NCI-H2171 (cell line): Measurements from ENCODE around the gene CASZ1.

Source experiments
- DNase-seq: peaks from one replicate; lab custom pipeline; 2025; lab: John Stamatoyannopoulos, UW

The CASZ1 gene, protein sequence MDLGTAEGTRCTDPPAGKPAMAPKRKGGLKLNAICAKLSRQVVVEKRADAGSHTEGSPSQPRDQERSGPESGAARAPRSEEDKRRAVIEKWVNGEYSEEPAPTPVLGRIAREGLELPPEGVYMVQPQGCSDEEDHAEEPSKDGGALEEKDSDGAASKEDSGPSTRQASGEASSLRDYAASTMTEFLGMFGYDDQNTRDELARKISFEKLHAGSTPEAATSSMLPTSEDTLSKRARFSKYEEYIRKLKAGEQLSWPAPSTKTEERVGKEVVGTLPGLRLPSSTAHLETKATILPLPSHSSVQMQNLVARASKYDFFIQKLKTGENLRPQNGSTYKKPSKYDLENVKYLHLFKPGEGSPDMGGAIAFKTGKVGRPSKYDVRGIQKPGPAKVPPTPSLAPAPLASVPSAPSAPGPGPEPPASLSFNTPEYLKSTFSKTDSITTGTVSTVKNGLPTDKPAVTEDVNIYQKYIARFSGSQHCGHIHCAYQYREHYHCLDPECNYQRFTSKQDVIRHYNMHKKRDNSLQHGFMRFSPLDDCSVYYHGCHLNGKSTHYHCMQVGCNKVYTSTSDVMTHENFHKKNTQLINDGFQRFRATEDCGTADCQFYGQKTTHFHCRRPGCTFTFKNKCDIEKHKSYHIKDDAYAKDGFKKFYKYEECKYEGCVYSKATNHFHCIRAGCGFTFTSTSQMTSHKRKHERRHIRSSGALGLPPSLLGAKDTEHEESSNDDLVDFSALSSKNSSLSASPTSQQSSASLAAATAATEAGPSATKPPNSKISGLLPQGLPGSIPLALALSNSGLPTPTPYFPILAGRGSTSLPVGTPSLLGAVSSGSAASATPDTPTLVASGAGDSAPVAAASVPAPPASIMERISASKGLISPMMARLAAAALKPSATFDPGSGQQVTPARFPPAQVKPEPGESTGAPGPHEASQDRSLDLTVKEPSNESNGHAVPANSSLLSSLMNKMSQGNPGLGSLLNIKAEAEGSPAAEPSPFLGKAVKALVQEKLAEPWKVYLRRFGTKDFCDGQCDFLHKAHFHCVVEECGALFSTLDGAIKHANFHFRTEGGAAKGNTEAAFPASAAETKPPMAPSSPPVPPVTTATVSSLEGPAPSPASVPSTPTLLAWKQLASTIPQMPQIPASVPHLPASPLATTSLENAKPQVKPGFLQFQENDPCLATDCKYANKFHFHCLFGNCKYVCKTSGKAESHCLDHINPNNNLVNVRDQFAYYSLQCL (N-terminal part only)

DNA sequence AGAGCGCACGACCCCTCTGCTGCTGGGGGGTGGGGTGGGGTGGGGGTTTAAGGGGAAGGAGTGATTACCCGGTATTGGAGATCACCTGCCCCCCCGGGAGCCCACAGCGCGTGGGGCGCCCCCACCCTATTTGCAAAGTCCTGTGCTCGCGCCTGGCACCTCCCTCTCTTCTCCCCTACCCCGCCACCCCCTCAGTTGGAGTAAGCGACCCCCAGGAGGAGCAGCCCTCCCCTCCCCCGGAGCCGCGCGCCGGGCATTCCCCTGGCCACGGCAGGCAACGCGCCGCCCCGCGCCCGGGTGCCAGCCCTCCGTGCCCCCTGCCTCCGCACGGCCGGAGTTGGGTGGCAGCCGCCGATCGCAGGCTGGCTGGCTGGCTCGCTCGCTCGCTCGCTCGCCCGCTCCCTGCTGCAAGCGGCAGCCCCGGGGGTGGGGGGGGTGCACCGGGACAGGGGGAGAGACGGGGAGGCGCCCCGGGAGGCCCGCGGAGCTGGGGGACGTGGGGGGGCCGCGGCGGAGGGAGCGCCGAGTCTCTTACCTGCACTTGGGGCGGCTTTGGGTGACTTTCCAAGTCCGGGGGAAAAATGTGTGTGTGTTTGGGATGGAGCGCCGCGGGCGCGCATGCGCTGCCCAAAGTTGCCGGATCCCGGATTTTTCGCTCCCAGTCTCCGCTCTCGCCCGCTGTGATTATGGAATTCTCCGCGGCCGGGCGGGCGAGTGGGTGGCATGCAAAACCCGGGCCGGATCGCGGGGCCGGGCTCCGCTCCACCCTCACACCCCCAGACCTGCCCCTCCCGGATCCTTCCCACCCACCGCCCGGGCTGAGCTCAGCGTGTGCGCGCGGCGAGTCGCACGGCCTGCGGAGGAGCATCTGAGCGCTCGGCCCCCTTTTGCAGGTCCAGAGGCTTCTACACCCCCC, at the start of gene CASZ1:
CASZ1 (minus strand) TSS at position 618 of the 916 bp plus-strand sequence. CDS start 102,757 bp downstream, outside the sequence.
- peak; percentile 93 for DNase-seq

DNA sequence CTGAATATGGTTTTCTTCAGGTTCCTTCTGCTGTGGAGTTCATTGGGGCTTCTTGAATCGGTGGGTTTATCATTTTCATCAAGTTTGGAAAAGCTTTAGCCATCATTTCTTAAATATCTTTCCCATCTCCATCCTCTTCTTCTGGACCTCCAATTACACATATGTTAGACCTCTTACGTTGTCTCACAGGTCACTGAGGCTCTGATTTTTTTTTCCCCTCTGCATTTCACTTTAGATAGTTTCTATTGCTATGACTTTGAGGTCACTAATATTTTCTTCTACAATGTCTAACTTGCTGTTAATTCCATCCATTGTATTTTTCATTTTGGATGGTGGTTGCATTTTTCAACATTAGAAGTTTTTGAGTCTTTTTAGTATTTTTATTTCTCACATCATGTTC, 47.3 kb upstream of the CASZ1 start:
- DNase-seq, result no peak

DNA sequence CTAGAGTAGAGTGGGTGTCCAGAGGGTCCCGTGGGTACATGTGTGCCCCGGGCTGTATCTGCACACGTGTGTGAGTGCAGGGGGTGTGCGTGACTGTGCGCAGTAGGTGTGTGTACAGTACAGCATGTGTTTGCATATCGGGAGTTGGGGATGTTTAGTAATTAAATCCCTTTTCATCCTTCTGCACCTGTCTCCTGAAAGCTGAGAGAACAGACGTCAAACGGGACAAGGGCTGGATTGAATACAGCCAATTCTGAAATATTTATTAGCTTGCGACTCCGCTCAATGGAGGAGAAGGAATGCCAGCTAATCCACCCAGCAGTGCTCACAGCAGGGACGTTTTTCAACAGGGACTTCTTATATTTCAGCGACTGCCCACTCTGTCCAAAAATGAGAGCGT, 44.7 kb upstream of the CASZ1 start:
- DNase-seq, result peak; percentile 35

DNA sequence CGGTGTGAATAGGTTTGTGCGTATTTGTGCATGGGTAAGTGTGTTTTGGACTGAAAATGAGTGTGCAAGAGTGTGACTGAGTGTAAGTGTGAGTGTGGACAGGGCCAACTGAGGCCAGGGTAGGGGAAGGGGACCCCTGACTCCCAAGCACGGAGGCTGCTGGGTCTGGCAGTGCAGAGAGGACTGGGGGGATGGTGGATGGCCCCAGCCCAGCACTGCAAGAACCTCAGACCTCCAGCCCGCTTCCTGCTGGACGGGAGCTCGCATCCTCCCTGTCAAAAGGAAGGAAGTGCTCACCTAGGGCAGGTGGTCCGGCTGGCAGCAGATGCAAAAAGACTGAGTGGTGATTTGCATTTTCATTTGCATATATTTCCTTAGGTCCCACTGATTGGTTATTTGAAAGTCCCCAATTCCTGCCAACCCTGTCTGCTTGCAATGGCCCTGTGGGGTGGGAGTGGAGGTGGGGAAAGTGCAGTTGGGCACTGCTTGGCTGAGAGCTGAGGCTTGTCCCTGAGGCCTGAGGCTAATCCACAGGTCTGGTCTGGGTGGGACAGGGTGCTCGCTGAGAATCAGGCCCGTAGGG, 42.8 kb upstream of the CASZ1 start:
- DNase-seq, result no peak

DNA sequence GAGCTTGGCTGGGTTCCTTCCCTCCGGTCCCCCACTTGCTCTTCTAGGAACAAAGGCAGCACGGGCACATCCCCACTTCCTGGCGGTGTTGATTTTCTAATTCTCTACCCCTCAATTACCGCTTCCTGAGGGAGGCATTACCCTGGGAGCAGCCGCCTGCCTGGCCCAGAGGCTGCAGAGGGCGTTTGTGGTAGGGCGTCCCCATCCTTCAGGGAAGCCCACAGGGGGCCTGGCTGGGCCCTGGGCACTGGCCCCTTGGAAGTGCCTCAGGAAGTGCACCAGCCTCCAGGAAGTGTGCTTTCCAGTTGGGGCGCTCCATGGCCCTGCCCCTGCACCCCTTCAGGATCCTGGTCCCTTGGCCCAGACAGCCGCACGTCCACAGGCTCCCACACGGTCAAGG, 42.1 kb upstream of the CASZ1 start:
- DNase-seq, result no peak

DNA sequence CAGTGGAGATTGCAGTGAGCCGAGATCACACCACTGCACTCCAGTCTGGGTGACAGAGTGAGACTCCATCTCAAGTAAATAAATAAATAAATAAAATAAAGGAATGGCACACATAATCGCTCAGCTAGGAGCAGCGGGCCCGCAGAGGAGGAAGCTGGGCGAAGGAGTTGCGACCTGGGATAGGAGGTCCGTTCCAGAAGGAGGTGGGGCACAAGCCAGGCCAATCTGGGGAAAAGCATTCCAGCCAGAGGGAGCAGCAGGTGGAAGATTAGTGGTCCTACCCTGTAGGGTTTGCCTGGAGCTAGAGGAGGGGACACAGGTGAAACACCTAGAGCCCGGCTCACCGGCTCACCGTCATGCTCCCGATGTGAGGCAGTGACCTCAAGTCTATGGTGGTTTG, 40.3 kb upstream of the CASZ1 start:
- DNase-seq, result no peak

DNA sequence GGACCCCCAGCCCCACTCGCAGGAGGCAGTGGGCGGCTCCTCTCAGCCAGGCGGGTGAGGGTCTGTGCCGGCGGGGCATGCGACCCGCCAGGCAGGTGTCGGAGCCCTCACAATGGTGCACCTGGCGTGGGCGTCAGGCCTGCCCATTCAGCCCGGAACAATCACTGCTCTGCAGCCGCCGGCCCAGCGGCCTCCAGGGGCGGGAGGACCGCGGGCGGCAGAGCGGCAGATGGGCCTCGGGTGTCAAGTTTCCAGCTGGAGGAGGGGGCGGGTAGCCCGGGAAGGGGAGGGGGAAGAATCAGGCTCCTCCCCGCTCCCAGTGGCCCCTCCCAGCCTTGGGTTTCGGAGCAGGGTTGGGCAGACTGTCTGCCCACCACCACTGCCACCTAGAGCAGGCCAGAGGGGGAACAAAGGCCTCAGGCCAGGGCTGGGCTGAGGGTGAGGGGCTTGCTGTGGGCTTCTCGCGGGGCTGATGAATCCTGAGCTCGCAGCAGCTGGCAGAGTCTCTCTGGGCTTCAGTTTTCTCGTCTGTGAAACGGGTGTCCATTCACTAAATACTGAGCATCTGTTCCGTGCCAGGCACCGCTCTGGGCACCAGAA, 39.5 kb upstream of the CASZ1 start:
- DNase-seq, result peak; percentile 90

DNA sequence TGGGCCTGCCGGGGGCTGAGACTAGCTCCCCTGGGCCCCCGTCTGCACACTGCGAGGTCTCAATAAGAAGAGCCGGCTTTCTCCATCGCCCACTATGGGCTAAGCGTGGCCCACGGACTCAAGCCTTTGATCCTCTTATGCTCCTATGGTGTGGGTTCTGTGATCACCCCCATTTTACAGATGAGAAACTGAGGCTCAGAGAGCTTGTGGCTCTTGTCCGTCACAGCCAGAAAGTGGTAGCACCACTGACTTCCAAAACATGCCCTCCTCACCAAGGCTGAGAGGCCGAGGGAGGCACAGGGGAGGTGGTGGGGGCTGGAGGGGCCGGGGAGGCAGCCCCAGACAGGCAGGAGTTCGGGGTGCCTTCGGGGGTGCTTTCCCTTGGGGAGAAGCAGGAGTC, 39.0 kb upstream of the CASZ1 start:
- DNase-seq, result no peak

DNA sequence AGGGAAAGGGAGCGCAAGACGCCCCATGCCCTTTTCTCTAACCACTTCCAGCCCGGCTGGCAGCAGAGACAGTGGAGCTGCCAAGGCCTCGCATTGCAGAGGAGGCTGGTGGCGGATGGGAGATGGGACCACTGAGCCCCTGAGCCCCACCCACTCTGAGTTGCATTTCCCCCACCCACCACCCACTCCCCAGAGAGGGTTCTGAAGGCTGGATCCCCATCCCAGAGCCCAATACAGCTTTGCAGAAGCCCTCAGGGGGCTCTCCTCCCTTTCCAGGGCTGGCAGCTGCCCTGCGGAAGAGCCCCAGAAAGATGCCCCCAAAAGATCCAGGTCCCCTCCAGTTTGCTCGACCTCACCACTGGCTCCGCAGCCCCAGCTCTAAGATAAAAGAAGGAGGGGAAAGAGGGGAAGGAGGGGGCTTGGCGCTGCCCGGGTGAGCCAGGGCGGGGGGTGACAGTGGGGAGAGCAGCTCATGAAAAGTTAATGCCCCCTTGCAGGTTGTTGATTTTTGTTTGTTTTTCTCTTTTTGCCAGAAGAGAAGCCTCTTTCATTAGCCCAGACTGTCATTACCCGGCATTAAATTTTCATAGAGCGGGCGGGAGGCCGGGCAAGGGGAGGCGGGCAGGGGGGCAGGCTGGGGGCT, 38.4 kb upstream of the CASZ1 start:
- no peak for DNase-seq

DNA sequence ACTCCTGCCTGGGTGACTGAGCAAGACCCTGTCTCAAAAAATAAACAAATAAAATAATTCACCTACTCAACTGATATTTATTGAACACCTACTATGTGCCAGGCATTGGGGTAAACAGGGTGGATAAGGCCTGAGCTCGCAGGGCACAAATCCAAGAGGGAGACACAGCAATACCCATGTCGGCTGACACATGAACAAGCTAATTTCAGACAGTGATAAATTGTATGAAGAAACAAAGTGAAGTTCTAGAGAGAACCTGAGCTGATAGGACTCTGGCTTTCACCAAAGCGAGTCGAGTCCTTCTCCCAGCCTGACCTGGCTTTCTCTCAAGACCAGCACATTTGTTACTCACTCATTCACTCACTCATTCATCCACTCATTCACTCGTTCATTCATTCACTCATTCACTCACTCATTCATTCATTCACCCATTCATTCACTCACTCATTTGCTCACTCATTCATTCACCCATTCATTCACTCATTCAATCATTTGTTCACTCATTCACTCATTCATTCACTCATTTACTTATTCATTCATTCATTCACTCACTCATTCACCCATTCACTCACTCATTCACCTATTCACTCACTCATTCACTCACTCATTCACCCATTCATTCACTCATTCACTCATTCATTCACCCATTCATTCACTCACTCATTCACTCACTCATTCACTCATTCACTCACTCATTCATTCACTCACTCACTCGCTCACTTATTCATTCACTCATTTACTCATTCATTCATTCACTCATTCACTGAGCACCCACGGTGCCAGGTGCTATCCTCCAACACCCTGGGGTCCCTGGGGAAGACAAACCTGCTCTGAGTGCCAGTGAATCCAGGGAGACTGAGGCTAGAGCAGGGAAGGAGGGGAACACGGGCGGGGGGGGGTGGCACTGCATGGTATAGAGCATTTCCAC, 37.4 kb upstream of the CASZ1 start:
- DNase-seq, result no peak

DNA sequence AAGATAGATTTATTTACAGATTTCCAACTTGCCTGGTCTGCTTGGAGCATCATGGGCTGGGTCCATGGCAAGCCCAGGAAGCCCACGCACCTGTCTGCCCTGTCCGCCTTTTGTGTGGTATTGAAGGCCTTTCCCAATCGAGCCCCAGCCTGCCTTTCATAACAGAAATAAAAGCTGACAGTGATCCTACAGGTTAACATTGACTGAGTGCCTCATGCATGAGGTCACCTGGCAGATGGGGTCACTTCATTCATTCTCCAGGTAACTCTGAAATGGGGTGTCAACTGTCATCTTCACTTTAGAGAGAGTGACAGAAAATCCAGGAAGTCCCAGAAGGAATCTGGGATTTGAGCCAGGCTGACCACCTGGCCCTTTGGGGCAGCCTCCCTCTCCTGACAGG, 36.3 kb upstream of the CASZ1 start:
- no peak for DNase-seq

DNA sequence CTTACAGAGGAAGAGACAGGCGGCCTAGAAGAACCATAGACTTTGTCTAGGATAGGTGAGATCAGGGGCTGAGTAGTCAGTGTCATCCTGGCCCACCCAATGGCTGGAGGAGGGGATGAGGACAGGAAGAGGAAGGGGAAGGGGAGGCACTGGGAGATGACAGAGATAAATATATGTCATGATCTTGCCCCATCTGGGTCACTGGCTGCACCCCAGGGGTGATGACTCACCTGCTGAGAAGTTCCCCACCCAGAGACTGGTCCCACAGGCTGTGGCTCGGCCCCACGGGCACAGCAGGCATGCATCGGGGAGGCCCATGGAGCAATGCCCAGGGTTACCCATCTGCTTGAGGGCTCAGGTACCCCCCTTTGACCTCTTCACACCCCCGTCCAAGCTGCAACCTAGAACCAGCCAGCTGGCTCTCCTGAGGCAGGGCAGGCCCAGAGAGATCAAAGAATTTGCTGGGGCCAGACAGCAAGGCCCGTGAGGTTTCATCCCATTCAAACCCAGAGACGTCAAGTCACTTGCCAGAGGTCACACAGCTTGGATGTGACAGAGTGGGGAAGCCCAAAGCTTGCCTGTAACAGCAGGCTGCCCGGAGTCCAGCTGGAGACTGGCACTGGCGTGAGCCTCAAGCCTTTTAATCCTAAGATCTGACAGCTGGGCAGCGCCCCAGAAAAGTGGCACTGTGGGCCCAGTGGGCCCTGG, 34.7 kb upstream of the CASZ1 start:
- no peak for DNase-seq

DNA sequence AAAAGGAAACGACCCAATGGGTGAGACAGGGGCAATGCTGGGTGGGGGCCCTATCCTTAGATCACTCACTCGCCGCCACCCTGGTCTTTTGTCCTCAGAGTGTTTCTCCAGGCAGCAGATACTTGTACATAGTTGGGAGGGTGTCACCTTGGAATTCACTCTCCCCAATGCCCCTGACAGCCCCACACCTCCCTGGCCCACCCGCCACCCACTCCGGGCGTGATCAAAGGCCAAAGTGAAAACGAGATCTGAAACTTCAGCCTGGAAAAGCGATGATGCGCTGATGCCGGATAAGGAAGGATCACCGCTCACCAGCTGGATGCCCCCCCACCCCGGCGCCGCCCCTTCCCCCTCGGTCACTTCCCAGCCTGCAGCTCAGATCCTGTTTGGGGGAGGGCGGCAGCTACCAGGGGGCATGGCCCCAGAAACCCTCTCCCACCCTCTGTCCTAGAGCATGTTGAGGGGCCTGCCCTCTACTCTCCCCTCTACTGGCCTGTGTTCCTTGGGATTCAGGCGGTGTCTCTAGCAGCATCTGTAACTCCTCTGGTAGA, 33.6 kb upstream of the CASZ1 start:
- DNase-seq, result no peak

DNA sequence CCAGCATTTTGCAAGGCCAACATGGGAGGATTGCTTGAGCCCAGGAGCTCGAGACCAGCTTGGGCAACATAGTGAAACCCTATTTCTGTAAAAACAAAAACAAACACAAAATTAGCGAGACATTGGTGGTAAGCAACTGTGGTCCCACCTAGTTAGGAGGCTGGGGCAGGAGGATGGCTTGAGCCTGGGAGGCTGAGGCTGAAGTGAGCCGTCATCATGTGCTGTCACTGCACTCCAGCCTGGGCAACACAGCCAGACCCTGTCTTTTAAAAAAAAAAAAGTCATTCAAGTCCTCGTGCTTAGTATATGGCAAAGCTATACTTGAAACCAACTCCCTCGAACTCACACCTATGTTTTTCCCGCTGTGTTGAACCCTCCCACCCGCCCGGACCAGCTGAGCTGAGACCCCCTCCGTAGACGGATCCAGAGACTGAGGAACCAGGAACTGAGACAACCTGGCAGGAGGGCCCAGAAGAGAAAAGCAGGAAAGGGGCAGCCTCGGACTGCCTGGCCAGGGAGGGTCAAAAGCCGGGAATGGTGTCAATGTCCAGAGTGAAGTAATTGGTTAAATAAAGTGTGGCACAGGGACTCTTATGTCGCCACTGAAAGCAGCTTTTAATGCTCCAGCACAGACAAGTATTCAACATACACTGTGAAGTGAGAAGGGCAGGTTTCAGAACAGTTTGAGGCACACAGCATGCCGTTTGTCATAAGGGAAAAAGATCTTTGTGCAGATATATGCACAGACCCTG, 32.8 kb upstream of the CASZ1 start:
- DNase-seq, result no peak

DNA sequence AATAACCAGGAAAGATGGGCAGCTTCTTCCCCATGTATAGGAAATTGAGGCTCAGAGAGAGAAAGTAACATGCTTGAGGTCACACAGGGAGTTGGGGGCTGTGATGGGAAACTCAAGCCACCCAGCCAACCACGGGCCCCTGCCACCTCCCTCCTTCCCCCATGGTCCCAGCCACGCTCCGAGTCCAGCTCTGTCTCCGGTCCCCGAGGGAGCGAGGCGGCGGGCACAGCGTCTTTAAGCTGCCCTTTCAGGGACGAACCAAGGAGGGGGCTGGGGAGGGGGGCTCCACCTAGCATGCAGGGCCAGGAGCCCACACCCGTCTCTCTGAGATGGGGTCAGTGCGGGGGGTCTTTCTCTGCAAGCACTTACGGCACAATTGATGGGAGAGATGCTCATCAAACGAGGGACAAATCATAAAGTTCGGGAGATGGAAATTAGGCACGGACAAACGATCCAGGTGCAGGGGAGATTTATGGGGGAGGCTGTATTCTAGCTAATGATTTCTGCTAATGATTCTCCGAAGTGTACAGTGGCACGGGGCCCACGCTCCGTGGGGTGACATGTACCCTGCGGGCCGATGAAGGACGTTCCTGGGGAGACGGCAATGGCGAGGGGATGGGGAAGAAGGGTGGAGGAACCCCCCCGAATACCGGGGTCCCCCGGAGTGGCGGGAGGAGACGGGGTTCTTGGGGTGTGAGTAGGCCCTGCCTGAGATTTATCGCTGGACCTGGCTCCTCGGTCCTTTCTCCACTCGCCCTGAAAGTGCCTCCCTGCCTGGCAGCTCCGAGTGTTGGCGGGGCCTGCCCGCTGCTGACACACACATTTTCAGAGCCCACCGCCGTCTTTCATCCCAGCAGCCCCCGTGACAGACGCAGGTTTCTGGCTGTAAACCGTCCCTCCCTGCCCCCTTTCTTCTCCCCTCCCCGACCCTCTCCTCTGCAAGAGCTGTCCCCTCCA, 31.2 kb upstream of the CASZ1 start:
- DNase-seq, result no peak

DNA sequence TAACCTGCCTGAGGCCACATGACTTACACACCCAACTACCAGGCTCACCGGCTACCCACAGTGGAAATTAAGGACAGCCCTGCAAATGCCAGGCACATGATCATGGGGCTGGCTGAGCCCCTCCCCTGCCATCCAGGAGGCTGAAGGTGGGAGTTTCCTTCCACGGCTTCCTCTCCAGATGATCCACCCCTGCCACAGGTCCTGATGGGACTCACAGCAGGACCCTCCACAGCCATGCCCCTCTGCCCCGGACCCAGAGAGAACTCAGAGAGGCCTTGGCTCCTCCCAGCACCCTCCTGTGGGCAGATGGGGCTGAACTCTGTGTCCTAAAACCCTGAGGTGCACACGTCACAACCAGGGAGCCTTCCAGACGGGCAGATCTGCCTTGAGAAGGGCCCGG, 29.1 kb upstream of the CASZ1 start:
- DNase-seq, result no peak
